Ecto neural progenitor cell (in vitro differentiated cells): ENCODE measurements around the gene DOCK1.
"Not testable (repeated sequence)": the region's sequence is repeated elsewhere in the genome, so short reads cannot be mapped to it uniquely, and the experiment has no call there.

Source experiments
- DNase-seq: peaks from one replicate; pipeline ENCODE4 v3.0.0-alpha.2; 2018; ENCODE audit warnings: low spot score

The DOCK1 gene

GRCh38 chr10:126903656-126904360 lies 1.4 kb upstream of the DOCK1 start:
- no peak for DNase-seq

GRCh38 chr10:126904516-126904817 lies 761 bp upstream of the DOCK1 start:
- DNase-seq = no peak

GRCh38 chr10:126905776-126906703 lies 812 bp downstream of the DOCK1 start:
- peak; percentile 81 for DNase-seq

- DNase-seq = no peak
These were observed 1.6 kb downstream of the DOCK1 start for GRCh38 chr10:126906704-126907422.

GRCh38 chr10:126907423-126907970 lies 2.3 kb downstream of the DOCK1 start:
- DNase-seq = no peak

- no peak for DNase-seq
These were observed 3.0 kb downstream of the DOCK1 start for GRCh38 chr10:126908225-126908624.

- no peak for DNase-seq
These were observed 3.5 kb downstream of the DOCK1 start for GRCh38 chr10:126908729-126909128.

- no peak for DNase-seq
These were observed 3.9 kb downstream of the DOCK1 start for GRCh38 chr10:126909147-126909546.

- DNase-seq = no peak
These were observed 5.0 kb downstream of the DOCK1 start for GRCh38 chr10:126910196-126910595.

GRCh38 chr10:126910798-126911197 lies 5.6 kb downstream of the DOCK1 start:
- no peak for DNase-seq

GRCh38 chr10:126911301-126911700 lies 6.1 kb downstream of the DOCK1 start:
- DNase-seq = no peak

- DNase-seq = no peak
These were observed 8.1 kb downstream of the DOCK1 start for GRCh38 chr10:126913316-126913715.

- no peak for DNase-seq
These were observed 9.3 kb downstream of the DOCK1 start for GRCh38 chr10:126914561-126914960.

GRCh38 chr10:126916952-126917351 lies 11.7 kb downstream of the DOCK1 start:
- not testable (repeated sequence) for DNase-seq

GRCh38 chr10:126917375-126917774 lies 12.1 kb downstream of the DOCK1 start:
- no peak for DNase-seq

GRCh38 chr10:126917975-126918908 lies 13.0 kb downstream of the DOCK1 start:
- no peak for DNase-seq

GRCh38 chr10:126919426-126919825 lies 14.2 kb downstream of the DOCK1 start:
- DNase-seq = no peak

- DNase-seq = no peak
These were observed 15.9 kb downstream of the DOCK1 start for GRCh38 chr10:126921162-126921561.

GRCh38 chr10:126921974-126922525 lies 16.8 kb downstream of the DOCK1 start:
- no peak for DNase-seq

GRCh38 chr10:126924180-126924914 lies 19.1 kb downstream of the DOCK1 start:
- DNase-seq = no peak
